Kasumi-1 (cell line): ENCODE results near the gene CNOT1.
A peak's percentile ranks its signal among the peaks of the same experiment; 100 is the strongest.

Experiments
- DNase-seq, 2 experiments: peaks; one replicate each; lab custom pipeline; 2025; lab: John Stamatoyannopoulos, UW

The CNOT1 gene

DNA sequence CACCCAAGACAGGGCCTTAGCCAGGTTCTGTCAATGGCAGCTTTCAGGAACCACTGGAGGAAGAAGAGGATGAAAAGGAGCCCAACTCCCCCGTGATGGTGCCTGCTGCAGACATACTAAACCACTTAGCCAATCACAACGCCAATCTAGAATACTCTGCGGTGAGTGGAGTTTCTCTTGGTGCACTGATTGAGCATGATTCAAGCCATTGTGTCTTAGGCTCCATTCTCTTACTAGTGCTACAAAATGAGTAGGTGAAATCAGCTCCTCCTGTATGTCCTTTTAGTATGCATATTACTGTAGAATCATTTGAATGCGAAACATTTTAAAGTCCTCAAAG, 112.9 kb downstream of the CNOT1 start:
- DNase-seq = no peak

DNA sequence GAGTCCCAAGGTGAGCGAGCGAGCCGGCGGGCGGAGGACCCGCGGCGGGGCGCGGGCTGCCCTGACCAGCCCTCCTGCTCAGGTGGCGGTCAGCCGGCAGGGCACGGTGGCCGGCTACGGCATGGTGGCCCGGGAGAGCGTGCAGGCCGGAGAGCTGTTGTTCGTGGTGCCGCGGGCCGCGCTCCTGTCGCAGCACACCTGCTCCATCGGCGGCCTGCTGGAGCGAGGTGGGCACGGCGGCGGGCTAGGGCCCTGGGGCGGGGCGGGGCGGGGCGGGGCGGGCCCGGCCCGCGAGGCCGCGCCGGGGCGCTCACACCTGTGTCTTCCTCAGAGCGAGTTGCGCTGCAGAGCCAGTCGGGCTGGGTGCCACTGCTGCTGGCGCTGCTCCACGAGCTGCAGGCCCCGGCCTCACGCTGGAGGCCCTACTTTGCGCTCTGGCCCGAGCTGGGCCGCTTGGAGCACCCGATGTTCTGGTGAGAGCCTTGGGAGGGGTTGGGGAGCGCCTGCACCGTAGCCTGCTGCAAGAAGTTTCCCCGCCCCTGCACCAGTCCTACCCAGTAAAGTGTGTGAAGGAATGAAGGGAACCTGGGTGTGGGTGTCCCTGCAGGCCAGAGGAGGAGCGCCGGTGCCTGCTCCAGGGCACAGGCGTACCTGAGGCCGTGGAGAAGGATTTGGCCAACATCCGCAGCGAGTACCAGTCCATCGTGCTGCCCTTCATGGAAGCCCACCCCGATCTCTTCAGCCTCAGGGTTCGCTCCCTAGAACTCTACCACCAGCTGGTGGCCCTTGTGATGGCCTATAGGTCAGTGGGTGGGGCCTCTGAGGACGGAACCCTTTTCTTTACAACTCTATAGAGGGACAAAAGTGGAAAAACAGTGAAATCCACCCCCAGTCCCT, 113.5 kb downstream of the CNOT1 start:
- DNase-seq = peak in 1 of 2 experiments; percentile 26

DNA sequence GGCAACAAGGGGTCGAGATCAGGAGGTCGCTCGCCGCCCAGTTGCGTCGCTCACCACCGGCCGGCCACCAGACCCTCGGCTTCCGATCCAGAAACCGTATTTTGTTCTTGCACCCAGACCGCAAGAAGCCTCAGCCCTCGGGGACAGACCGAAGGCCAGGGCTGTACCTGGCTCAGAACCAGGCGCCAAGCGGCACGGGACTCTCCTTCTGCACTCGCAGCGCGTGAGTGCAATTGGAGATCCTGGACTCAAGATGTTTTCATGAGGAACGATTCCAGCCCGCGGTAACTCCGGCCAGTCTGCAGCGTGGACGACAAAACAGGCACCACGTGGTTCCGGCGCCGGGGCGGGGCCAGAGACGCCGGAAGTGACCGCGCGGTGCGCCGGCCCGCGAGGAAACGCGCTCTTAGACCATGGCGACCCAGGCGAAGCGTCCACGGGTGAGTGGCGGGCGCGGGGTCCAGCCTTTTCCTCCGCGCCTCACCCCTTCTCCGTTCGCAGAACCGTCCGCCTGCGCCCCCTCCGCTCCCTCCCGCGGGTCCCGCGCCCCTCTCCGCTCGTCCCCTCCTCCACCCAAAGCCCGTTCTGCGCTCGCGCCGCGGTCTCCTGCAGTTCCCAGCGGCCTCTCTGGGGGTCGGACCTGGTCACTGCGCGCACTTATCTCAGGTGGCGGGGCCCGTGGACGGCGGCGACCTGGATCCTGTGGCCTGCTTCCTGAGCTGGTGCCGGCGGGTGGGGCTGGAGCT, 114.3 kb downstream of the CNOT1 start, which contains the start of gene SETD6:
Gene SETD6, plus strand, starts transcription at position 393 of the 746 bp plus-strand sequence. Its CDS starts 21 bp downstream, at position 414.
- peak; percentile 61 to 74 for DNase-seq

GRCh38 chr16:58513874-58514273, 115.8 kb downstream of the CNOT1 start:
- no peak for DNase-seq

- peak; percentile 54 to 72 for DNase-seq
These were observed 117.5 kb downstream of the CNOT1 start for GRCh38 chr16:58511933-58512815.

- no peak for DNase-seq
These were observed 118.6 kb downstream of the CNOT1 start for GRCh38 chr16:58510776-58511628.

- DNase-seq = no peak
These were observed 119.4 kb downstream of the CNOT1 start for GRCh38 chr16:58510097-58510775.

- DNase-seq = no peak
These were observed 120.2 kb downstream of the CNOT1 start for GRCh38 chr16:58509256-58510096.

GRCh38 chr16:58508671-58509251, 120.9 kb downstream of the CNOT1 start:
- DNase-seq = no peak

GRCh38 chr16:58507963-58508670, 121.5 kb downstream of the CNOT1 start:
- DNase-seq = no peak

DNA sequence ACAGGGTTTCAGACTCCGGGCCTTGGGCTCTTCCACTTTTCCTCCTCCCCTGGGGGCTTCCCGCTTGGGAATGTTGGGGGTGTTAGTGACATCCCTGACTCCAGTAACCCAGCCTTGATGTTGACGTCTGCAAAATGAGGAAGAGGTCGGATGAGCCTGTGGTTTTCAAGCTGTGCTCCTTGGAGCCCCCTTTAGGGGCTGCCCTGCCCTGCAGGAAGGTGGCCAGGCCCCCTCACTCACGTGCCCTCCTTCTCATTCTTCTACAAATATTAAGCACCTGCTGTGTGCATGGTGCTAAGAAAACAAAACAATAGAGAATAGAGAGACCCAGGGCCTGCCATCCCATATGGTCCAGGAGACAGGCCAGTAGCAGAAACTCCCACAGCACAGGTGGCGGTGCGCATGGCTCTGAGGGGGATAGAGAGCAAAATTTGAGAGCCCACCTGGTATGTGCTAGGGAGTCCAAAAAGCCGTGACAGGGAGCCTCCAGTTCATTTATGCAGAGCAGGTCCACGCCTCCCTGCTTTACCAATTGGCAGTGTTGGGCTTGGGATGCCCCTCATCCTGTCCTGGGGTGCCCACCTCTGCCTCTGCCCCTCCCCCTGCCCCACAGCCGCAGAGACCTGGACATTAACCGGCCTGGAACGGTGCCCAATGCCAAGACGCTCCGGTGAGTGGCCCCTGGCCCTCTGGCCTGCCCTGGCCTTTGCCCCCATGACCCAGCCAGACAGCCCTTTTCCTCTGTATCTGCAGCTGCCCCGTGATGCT, 122.2 kb downstream of the CNOT1 start:
- peak; percentile 76 to 82 for DNase-seq

DNA sequence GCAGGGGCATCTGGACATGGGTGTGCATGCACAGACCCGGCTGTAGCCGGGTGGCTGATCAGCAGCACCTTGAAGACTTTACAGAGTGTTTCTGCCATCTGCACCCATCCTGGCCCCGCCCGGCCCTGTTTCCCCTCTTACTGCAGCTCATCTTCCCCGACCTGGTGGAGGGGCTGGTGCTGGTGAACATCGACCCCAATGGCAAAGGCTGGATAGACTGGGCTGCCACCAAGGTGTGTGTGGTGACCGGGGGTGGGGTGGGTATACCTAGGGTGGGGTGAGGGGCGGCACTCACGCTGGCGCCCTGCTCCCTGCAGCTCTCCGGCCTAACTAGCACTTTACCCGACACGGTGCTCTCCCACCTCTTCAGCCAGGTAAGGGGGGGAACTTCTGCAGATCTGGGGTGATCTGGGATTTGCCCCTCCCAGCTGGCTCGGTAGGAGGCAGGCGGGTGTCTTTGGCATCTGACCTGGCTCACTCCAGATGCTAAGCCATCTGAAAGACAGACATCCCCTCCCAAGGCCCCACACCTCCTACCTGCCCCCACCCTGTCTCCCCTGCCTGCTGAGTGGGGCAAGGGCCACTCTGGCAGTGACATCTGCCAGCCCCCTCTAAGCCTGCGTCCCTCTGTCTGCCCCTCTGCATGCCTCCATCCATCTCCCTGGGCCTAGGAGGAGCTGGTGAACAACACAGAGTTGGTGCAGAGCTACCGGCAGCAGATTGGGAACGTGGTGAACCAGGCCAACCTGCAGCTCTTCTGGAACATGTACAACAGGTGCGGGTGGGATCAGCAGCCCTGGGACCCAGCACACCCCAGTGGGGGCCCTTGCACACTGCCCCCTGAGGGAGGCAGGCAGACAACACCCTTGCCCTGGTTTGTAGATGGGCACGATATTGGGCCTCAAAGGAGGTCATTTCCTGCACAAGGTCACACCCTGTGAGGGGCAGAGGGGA, 123.1 kb downstream of the CNOT1 start:
- no peak for DNase-seq

DNA sequence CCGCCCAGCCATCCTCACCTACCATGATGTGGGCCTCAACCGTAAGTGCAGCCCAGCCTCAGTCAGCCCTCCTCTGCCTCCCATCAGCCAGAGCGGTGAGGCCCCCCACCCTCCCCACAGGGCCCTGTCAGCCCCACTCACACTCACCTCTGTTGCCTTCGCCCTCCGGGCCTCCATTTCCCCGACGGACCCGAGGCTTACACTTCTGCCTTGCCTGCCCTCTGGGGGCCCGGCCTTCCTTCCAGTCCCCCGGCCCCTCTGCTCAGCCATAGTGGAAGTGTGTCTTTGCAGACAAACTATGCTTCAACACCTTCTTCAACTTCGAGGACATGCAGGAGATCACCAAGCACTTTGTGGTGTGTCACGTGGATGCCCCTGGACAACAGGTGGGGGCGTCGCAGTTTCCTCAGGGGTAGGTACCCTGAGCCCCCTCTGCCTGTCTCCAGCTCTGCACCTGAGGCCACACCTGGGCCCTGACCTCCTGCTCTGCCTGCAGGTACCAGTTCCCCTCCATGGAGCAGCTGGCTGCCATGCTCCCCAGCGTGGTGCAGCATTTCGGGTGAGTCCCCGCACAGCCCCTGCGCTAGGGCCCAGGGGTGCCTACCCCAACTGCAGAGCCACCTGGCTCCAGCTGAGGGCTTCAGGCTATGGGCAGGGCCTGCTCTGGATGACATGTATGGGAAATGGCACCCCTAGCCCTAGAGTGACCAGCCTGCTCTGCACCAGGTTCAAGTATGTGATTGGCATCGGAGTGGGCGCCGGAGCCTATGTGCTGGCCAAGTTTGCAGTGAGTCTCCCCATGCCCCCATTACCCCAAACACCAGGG, 125.5 kb downstream of the CNOT1 start:
- DNase-seq = no peak

- no peak for DNase-seq
These were observed 126.3 kb downstream of the CNOT1 start for GRCh38 chr16:58503166-58503862.
